Activated naive CD8-positive, alpha-beta T cell treated with anti-CD3 and anti-CD28 coated beads, Interleukin-2, amount 50 U/mL, for 16 hours (primary cell): Measurements from ENCODE around the gene MTMR12.

Experiments
- DNase-seq: peaks from one replicate; pipeline ENCODE4 v3.0.0-alpha.2; 2020; ENCODE audit warnings: low read depth, low spot score

Gene MTMR12

DNA sequence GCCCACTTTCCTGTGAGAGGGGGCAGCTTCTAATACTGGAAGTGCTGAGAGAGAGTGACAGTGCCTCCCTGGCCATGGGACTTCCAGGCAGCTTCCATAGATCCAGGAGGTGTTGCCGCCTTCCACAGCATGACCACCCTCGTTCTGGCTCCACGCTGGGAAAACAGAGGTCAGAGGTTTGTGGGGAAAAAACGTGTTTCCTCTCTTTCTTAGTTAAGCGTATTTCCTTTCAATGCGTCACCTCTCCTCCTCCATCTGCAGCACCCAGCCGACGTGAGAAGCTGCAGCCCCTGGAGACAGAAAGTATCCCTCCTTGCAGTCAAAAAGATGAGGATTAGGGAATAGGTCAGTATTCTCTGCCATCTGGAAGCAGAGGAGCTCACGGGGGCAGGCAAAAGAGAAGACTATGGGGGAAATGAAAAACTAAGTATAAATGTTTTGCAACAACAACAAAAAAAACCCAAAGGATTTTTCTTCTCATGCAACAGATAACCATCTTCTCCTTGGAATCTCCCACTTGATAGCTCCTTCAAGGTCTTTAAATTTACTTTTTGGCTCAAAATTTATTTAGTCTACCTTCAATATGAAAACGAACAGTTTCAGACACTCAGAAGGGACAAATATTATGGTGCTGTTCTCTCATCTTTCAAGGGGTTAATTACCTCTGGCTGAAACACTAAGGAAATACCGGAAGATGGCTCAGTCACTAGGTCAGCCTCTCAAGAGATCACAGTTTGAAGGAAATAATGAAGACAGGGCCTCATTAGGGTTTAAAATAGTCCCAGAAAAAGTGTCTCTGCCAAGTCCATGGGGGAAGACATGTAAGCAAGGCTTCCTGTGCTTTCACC, 38.0 kb downstream of the MTMR12 start:
- no peak for DNase-seq

DNA sequence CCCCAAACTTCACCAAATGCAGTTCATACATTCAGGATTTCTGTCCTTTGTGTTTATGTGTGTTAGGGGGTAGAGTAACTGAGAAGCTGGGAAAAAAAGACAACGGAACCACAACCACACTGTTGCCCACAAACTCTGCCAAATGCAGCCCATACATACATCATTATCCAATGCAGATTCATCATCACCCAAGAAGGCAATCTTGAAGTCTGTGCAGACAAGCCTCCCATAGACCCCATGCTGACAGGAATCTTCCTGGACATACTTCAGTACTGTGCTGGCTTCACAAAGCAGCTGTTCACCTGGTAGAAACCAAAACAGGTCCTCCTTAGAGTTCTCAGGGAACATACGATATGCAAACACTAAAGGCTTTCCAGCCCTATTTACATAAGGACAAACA, 38.9 kb downstream of the MTMR12 start:
- DNase-seq: no peak

DNA sequence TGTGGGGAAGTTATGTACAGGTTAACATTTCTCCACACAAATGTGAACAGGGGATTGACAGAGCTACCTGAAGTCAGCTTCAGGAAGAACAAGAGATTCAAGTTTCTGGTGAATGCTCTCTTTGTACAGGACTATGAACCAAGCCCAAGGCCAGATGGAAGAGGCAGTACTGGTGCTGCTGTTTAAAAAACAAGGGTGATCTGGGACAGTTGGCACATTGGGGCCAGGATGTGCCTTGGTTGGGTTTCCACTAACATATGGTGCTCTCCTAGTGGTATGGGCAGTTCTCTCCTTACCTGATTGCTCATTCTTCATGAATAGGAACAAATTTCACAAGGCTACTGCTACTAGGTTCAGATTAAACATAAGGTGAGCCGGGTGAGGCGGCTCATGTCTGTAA, 40.0 kb downstream of the MTMR12 start:
- no peak for DNase-seq

DNA sequence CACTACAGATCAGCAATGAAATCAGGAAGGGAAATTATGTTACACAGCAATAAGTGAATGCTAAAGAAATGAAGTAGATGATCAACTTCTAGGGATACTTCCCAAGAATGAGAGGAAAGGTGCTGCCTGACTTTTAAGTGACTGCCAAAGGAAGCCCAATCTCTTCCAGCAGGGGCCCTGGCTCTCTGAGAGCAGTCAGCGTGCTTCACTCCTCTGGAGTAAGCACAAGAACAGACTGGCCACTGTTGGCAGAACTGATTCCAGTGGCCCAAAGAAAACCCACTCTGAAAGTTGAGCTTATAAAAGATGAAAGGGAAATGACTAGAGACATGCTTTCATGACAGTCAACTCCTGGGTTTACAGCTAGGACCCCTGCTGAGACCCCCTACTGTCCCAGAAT, 41.8 kb downstream of the MTMR12 start:
- no peak for DNase-seq

DNA sequence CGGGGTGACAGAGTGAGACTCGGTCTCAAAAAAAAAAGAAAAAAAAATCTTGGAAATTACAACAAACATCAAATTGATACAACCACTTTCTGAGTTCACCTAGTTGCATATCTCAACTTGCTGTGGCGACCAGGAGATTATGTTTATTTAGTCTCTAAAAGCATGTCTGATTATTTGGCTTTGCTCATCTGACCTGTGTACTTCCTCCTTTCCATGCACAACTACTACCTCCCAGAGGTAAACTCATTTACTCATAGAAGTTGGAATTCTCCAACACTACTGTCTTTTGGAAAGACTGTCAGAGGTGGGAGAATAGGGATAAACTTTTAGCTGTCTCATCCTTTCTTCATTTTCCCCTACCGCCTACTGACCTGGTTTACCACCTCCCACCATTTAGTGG, 42.6 kb downstream of the MTMR12 start:
- no peak for DNase-seq

DNA sequence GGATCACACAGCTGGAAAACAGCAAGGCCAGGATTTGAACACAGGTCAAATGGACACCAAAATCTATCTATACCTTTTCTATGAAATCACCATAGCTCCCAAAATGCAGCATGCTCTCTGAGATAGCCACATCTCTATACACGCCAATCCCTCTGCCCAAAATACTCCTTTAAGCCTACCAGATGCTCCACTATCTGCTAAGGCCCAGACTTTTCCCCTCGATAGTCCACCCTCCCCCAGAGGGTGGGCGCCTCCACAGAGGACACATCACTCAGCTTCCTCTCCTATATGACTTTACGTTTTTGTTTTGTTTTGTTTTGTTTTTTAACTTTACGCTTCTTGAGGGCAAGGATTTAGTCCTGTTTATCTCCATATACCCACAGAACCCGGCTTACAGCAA, 46.8 kb downstream of the MTMR12 start:
- DNase-seq: no peak

DNA sequence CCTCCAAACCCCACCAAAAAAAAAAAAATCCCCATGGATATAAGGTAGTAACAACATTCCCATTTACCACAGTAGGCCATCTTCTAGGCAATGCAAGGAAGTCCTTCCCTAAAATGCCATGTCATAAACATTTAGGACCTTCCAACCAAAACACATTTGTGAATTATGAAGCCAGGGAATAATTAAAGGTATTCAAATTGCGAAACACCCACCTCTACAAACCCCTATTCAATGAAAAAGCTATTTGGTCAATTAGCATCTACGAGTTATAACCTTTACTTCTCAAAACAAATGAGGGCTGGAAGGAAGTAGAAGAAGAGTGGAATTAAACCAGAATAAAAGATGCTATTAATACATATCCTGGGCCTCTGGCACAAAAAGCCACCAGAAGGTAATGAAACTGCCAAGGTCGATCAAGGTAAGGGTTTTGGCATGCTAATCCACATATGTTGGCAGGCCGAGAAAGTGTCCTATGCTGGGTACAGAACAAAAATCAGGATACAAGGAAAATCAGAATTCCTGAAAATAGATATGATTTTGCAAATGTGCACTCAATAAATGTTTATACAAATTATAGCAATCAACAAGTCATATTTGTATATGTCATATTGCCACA, 47.7 kb downstream of the MTMR12 start:
- DNase-seq: no peak

DNA sequence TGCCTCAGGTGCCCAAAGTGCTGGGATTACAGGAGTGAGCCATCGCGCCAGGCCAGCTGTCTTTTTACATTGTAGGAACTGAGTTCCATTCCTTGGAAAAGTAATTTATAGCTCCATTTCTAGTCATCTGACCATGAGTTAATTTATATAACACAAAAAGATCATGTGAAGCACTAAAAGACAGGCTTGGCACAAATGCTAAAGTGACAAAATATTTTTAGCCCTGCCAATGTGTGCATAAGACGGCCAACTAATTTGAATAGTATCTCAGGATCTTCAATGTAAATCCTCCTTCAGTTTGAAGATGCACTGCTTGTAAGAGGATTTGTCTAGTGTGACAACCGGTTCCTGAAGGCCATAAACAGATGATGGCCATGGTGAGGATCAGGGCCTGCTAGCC, 49.1 kb downstream of the MTMR12 start:
- DNase-seq: no peak

DNA sequence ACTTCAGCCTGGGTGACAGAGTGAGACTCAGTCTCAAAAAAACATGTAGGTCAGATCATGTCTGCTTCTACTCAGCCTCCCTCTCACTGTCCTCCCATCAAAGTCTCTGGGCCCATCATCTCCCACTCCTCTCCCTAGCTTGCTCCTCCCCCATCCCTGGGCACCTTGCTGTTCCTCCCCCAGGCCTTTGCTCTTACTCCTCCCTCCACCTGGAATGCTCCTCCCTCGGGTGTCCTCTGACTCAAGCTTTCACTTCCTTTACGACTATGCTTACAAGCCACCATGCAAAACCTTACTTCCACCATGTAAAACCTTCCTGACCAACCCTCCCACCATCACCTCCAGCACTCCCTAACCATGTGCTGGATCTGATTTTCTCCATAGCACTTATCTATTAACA, 51.5 kb downstream of the MTMR12 start:
- DNase-seq: no peak

DNA sequence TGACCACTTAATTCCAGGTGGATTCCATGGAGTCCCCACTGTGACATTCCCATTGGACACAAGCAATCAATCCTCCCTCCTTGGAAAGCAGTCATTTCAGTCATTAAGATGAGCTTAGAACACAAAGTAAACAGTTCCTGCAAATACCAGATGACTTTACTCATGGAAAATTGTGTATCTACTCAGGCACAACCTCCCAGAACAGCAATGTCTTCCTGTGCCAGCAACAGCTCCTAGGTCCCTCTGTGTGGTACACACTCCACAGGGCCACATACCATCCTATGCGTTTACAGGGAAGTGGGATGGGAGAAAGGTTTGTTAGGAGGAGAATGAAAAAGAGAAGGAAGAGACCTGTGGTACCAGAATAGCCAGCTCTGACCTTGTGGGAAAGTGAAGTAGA, 53.7 kb downstream of the MTMR12 start:
- DNase-seq: no peak

DNA sequence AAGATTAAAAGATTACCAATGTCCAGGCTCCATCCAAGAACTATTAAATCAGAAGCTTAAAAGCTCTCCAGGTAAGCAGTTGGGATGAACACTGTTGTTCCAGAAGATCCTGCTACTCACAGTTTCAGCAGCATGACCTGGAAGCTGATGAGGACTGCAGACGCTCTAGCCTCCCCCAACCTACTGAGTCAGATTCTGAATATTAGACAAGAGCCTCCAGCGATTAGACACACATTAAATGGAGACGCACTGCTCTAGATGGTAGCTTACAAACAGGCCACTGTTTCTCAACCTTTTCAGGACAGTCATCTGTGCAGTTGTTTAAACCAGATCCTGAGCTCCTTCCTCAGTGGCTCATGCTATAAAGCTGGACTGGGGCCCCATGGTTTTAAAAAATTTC, 54.3 kb downstream of the MTMR12 start:
- no peak for DNase-seq

DNA sequence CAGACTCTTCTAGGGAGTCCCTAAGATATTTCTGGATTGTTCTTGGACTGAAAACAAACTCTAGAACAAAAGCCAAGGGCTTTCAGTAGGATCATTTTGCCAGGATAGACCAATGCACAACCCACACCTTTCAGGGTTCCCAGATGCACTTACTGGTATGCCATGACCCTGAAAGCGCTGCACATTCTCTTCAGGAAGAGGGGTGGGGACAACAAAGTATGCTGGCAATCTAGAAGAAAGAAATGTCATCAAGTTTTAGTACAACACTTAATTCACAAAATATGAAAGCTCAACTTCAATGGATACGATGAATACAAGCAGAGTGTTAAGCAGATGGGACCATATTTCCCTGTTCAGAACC, 57.2 kb downstream of the MTMR12 start:
- no peak for DNase-seq

DNA sequence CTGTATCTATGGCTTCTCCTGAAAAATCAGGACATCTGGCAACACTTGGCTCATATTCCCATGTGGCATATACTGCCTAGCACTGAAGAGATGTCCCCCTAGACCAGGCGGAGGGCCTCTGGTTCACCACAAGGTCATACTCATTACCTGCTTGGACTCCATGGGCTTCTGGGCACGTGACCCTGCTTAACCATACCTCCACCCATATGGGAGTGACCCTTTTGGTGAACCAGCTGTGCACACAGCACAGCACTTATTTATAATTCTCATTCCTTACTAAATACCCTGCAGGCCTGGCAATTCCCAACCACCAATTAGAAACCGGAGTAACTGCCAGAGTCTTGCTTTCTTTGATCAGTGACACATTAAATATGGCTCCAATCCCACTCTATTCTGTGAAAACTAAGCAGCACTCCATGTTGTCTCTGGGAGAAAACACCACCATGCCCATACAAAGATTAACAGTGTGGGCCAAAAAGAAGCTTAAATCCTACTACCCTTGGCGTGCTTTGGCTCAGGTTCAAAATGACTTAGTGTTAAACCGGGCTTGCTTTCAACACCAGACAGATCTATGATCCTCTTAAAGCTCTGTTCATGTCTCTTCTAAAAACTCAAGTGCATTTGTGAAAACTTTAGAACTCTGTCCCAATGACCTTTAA, 57.7 kb downstream of the MTMR12 start:
- no peak for DNase-seq

DNA sequence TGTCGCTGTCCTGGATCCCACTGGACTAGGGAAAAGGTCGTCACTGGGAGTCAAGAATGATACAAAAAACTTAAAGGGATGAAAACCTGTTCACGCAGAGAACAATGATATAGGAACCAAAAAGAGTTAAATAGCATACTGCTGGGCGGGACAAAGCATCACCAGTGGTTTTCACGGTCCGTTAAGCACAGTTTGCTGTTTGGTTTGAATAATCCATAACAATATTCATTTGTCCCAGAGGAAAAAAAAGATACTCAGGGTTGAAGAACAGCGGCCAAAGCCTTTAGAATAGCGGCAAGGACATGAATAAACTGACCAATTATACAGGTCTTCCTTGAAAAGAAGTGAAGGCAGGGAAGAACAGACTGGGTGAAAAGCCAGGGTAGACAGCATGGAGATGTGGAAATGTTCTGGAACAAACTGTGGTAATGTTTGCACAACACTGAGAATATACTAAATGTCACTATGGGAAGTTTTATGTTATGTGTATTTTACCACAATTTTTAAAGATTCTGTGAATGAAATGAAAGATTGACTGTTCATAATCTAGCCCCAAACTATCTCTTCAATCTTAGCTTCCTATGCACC, 60.8 kb downstream of the MTMR12 start:
- no peak for DNase-seq

DNA sequence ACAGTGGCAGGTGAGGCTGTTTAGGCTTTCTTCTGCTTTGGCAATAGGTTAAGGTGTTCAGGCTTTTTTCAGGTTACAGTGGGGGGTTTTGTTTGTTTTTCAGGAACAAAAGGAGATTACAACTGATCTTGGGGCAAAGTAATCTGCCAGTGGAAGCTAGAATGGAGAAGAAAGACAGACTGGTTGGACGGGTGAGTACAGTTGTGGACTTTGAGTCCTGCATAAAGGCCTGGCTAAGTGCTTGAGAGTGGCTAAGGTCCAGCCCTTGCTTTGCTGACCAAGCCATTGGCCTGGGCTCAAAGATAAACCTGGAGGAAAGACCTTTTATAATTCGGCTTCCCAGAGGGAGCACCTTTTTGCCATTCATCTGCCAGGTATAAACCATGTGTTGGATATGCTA, 63.1 kb downstream of the MTMR12 start:
- DNase-seq: no peak

DNA sequence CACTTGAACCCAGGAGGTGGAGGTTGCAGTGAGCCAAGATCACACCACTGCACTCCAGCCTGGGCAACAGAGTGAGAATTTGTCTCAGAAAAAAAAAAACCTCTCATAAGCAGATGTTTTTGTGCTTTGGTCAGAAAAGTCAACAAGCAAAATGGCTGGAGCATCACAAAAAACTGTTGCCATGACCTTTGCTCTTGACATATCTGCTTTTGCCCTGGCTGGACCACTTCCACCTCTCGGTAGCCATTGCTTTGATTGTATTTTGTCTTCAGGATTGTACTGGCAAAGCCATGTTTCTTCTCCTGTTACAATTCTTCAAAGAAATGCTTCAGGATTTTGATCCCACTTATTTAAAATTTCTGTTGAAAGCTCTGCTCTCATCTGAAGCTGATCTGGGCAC, 67.0 kb downstream of the MTMR12 start:
- DNase-seq: no peak

DNA sequence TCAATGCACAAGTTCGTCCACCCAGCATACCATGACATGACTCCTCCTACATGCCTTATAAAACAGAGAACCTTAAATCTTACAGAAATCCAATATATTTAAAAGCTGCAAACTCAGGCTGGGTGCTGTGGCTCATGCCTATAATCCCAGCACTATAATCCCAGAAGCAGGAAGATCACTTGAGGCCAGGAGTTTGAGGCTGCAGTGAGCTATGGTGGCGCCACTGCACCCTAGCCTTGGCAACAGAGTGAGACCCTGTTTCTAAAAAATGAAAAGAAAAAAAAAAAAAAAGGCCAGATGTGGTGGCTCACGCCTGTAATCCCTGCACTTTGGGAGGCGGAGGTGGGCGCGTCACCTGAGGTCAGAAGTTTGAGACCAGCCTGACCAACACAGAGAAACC, 68.7 kb downstream of the MTMR12 start:
- DNase-seq: no peak

DNA sequence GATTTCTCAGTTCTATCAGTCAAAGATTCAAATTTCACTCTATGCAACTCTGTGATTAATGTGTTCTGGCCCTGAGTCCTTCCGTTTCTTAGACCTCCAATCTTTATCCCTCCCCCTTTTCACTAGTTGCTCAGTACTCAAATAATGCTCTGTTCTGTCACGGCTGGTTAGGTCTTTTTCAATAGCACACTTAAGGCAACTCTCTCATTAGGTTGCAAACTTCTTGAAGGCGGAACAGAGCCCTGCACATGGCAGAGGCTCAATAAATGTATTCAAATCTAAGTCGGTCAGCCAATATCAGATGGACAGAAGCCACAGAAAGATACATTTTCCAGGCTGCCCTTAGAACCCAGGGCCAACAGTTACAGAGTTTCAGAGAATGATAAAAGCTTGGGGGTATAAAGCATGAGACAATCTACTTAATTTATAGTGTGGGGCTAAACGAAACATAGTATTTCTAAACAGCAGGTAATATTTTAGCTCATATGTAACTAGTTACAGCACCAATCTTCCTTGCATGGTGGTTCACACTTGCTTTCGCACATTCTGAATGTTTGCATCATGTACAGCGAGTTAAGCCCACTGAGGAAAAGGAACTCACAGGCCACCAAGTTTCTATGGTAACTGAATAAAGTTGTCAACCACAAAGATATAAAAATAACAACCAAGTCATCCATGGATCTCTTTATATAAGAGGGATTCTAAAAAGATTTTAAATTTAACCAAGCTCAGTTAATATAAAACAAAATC, 71.5 kb downstream of the MTMR12 start:
- no peak for DNase-seq

DNA sequence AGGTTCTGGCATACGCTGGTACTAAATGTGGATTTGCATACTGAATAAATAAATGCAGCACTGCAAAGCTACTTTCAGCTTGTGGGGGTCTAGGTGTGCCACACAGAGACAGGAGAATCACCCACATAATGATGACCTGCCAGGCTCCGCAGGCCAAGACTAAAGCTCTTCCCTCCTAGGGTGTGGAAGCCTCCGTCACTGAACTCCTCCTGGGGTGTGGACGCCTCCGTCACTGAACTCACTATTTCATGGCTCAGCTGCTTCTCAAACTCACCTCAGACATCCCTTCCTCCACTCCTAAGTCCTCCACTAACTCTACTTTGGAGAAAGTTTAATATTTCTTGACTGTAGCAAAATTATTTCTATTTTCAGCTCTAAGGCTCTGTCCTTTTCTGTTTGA, 73.4 kb downstream of the MTMR12 start:
- no peak for DNase-seq

DNA sequence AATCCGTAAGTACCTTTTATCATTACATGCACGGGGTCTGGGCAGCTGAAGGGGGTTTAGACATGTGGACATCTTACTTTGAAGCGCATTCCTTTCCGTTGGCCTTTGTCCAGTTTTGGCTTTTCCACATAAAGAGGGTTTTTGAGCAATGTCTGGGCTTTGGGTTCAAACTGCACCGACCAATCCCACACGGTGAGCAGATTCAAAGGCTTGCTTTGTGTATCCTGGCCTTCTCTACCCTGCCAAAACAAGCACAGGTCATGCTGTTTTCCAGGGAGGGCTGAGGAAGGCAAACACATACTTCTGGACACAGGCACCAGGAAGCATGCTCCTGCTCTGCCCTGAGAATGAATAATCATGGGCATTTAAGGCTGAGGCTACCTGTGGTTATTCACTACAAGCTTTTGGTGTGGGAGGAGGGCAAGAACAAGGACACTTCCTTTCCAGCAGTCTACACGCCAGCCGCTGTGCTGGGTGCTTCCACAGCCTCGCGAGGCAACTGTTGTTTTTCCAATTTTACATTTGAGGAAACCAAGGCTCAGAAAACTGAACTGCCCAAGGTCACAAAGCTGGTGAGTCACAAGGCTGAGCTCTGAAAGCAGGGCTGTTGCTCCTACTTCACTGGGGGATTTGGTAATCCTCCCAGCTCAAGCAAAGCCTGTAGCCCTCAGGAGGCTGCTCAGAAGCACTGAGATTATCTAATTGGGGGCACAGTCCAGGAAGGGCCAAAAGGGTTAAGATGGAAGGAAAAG, 78.9 kb downstream of the MTMR12 start:
- DNase-seq: no peak

DNA sequence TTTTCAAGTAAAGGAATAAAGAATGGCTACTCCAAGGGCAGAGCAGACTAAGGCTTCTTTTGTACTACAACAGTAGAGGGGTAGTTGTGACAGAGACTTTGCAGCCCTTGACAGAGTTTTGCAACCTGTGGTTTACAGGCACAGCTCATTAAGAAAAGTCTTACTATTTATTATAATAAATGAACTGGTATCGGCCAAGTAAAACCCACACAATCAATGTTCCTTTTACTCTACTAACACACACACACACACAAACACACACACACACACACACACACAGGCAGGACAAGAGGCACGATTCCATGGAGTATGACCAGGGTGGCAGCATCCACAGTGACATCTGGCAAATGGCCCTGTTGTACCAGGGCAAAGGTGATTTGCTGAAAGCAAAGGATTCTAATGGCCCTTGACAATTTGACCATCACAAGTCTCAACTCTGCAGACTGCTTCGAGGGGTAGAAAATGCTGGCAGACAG, 79.5 kb downstream of the MTMR12 start:
- no peak for DNase-seq
